Breast epithelium (tissue), 4 donors: Measurements from ENCODE around the gene NAV3. TPM values are rescaled to one million over a fixed set of nuclear protein-coding genes. Genes with fewer than 3 reads are reported as not detected.

Source experiments
- DNase-seq, 2 donors: peaks; one replicate each; pipeline ENCODE4 v3.0.0-alpha.2; 2019; ENCODE audit warnings: low spot score in 2 of 2
- H3K27ac ChIP-seq, 2 donors: fragments of 200-600 bp; sonication (generic) in 1 of 2; one replicate each; pipeline ENCODE4 v1.5.1; 2016 to 2019; ENCODE audit warnings: mild to moderate bottlenecking in 1 of 2
- H3K27me3 ChIP-seq, 2 donors: fragments of 200-600 bp; sonication (generic) in 1 of 2; one replicate each; pipeline versions ENCODE4 v1.5.1 to v1.6.0; 2017 to 2019; ENCODE audit warnings: control low read depth in 1 of 2, mild to moderate bottlenecking in 1 of 2
- H3K36me3 ChIP-seq: fragments of 200-600 bp; one replicate; pipeline ENCODE4 v1.5.1; 2019
- H3K4me1 ChIP-seq, 2 donors: fragments of 200-600 bp; sonication (generic); one replicate each; pipeline ENCODE4 v1.5.1; 2016 to 2019; ENCODE audit warnings: control low read depth in 1 of 2
- H3K4me3 ChIP-seq, 3 donors: fragments of 200-600 bp; sonication (generic); 1 replicate in 2 of 3; 2 replicates in 1 of 3; pipeline ENCODE4 v1.5.1; 2016 to 2019; ENCODE audit warnings: mild to moderate bottlenecking in 3 of 3, moderate library complexity in 2 of 3
- H3K9me3 ChIP-seq, 2 donors: fragments of 200-600 bp; sonication (generic) in 1 of 2; one replicate each; pipeline ENCODE4 v1.5.1; 2016 to 2019; ENCODE audit warnings: control low read depth in 1 of 2
- POLR2A ChIP-seq: fragments of 450-650 bp; IDR thresholded peaks from one replicate; pipeline ENCODE4 v1.6.1; 2016; ENCODE audit warnings: antibody characterized with exemption, mild to moderate bottlenecking, moderate library complexity
- POLR2AphosphoS5 ChIP-seq, 3 donors: sonication (generic); formaldehyde crosslinking; IDR thresholded peaks; one replicate each; pipeline ENCODE4 v1.6.1; 2017; ENCODE audit warnings: antibody characterized with exemption in 3 of 3
- intact Hi-C: fragments of 100-400 bp; cut with DNase I; formaldehyde crosslinking; loops from one replicate; pipeline ENCODE4 v1.15.1; 2023; ENCODE audit warnings: low total_unique reads
- total RNA-seq, 3 donors: library from RNA; depleted of rRNA; stranded (reverse); fragments of >200 nt; gene quantifications; one replicate each; pipeline ENCODE4 v1.1.0, GENCODE V29; 2016
- TF ChIP-seq, protein P1 (sequence below), 3 donors: fragments of 450-650 bp; IDR thresholded peaks; one replicate each; pipeline ENCODE4 v1.5.1; 2016 to 2017; ENCODE audit warnings: antibody characterized with exemption in 3 of 3, mild to moderate bottlenecking in 3 of 3, moderate library complexity in 3 of 3

The NAV3 gene
- total RNA-seq, 3 donors from 2014 or later: 25.6 to 46.1 (median 41.1) TPM

GRCh38 chr12:78143717-78144116 is 313.0 kb downstream of the NAV3 start:
- TF ChIP-seq POLR2A (no peak), POLR2AphosphoS5 (IDR thresholded peaks at IDR 0.05) (no peak)
- TF ChIP-seq, protein P1, sequence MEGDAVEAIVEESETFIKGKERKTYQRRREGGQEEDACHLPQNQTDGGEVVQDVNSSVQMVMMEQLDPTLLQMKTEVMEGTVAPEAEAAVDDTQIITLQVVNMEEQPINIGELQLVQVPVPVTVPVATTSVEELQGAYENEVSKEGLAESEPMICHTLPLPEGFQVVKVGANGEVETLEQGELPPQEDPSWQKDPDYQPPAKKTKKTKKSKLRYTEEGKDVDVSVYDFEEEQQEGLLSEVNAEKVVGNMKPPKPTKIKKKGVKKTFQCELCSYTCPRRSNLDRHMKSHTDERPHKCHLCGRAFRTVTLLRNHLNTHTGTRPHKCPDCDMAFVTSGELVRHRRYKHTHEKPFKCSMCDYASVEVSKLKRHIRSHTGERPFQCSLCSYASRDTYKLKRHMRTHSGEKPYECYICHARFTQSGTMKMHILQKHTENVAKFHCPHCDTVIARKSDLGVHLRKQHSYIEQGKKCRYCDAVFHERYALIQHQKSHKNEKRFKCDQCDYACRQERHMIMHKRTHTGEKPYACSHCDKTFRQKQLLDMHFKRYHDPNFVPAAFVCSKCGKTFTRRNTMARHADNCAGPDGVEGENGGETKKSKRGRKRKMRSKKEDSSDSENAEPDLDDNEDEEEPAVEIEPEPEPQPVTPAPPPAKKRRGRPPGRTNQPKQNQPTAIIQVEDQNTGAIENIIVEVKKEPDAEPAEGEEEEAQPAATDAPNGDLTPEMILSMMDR (IDR thresholded peaks at IDR 0.05): no peak
- no peaks in the 10 kb centered on the region for H3K9me3 ChIP-seq
- no peak overlapping the region for H3K4me3 ChIP-seq
- H3K27me3 ChIP-seq: no peaks in the 10 kb centered on the region
- no peaks in the 10 kb centered on the region for H3K36me3 ChIP-seq
- DNase-seq: no peak
- intact Hi-C loops: no loop called here
- H3K4me1 ChIP-seq: no peaks in the 10 kb centered on the region
- no peak overlapping the region for H3K27ac ChIP-seq

GRCh38 chr12:78145398-78145797 is 314.7 kb downstream of the NAV3 start:
- no peak for DNase-seq
- H3K4me3 ChIP-seq: no peak overlapping the region
- H3K4me1 ChIP-seq: no peaks in the 10 kb centered on the region
- no peaks in the 10 kb centered on the region for H3K27me3 ChIP-seq
- intact Hi-C loops: no loop called here
- H3K9me3 ChIP-seq: no peaks in the 10 kb centered on the region
- no peak for TF ChIP-seq POLR2A
- no peak for TF ChIP-seq POLR2AphosphoS5 (IDR thresholded peaks at IDR 0.05)
- TF ChIP-seq, protein P1 (IDR thresholded peaks at IDR 0.05): no peak
- H3K27ac ChIP-seq: no peak overlapping the region
- H3K36me3 ChIP-seq: no peaks in the 10 kb centered on the region

DNA sequence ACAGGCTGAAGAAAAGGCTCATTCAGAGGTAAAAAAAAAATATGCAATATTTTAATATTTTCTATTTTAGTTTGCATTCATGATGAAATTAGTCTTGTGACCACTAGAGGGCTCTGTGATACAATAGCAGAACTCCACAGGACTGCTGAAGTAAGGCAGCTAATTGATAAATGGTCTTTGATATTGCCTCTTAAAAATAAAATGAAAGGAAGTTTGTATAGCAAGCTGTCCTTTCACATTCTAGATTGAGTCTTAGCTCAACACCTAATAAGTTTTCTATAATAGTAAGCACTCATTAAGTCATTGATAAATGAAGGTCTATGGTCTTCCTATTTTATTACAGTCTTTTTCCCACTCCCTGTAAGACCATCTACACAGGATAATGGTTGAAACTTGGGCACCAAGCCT is 315.7 kb downstream of the NAV3 start:
- Histone ChIP-seq H3K36me3 (no peaks in the 10 kb centered on the region), H3K27me3 (no peaks in the 10 kb centered on the region), H3K4me1 (no peaks in the 10 kb centered on the region), H3K4me3 (no peak overlapping the region), H3K9me3 (no peaks in the 10 kb centered on the region), H3K27ac (no peak overlapping the region)
- TF ChIP-seq, protein P1 (IDR thresholded peaks at IDR 0.05): peak in 2 of 3 donors; percentile 51 to 66
- no peak for TF ChIP-seq POLR2AphosphoS5 (IDR thresholded peaks at IDR 0.05)
- intact Hi-C loops: no loop called here
- no peak for DNase-seq

GRCh38 chr12:78149459-78149858 is 318.8 kb downstream of the NAV3 start:
- intact Hi-C loops: no loop called here
- Histone ChIP-seq H3K27ac (no peak overlapping the region), H3K36me3 (no peaks in the 10 kb centered on the region), H3K9me3 (no peaks in the 10 kb centered on the region), H3K4me3 (no peak overlapping the region), H3K4me1 (no peaks in the 10 kb centered on the region), H3K27me3 (no peaks in the 10 kb centered on the region)
- TF ChIP-seq POLR2A: no peak
- TF ChIP-seq POLR2AphosphoS5 (IDR thresholded peaks at IDR 0.05): no peak
- TF ChIP-seq, protein P1 (IDR thresholded peaks at IDR 0.05): no peak
- DNase-seq: no peak

GRCh38 chr12:78155546-78155945 is 324.9 kb downstream of the NAV3 start:
- no peak for DNase-seq
- H3K27me3 ChIP-seq: no peaks in the 10 kb centered on the region
- H3K36me3 ChIP-seq: no peaks in the 10 kb centered on the region
- TF ChIP-seq, protein P1 (IDR thresholded peaks at IDR 0.05): no peak
- TF ChIP-seq POLR2A (no peak), POLR2AphosphoS5 (IDR thresholded peaks at IDR 0.05) (no peak)
- no peak overlapping the region for H3K27ac ChIP-seq
- no peak overlapping the region for H3K4me3 ChIP-seq
- H3K4me1 ChIP-seq: no peaks in the 10 kb centered on the region
- H3K9me3 ChIP-seq: no peaks in the 10 kb centered on the region
- intact Hi-C loops: no loop called here
